Endothelial cell of umbilical vein (primary cell): Measurements from ENCODE around the gene ZNF280D. TPM values are rescaled to one million over a fixed set of nuclear protein-coding genes. Genes with fewer than 3 reads are reported as not detected.

ENCODE experiments used
- BruUV-seq: library from RNA; stranded (reverse); fragments of 400-500 nt; replicated peaks from 2 replicates; lab custom pipeline; 2021; lab: Mats Ljungman, UMichigan
- CTCF ChIA-PET: fragments of 300-600, 350-600 bp; sonication (Branson Sonifier 250); formaldehyde crosslinking; loops from one replicate; lab custom pipeline; 2021; ENCODE audit warnings: antibody characterized with exemption, inconsistent platforms; lab: Charles Lee
- POLR2A ChIA-PET: fragments of 300-600, 350-600 bp; sonication (Branson Sonifier 250); formaldehyde crosslinking; loops from one replicate; lab custom pipeline; 2021; ENCODE audit warnings: antibody characterized with exemption, inconsistent platforms; lab: Charles Lee
- DNase-seq: peaks from one replicate; pipeline ENCODE4 v3.0.0-alpha.2; 2011; ENCODE audit warnings: low read depth, low spot score
- FAIRE-seq: peaks from 2 replicates; lab custom pipeline; 2011; peaks lifted over from hg19 to GRCh38; lab: Jason Lieb, UNC
- H2AFZ ChIP-seq: 2 replicates; pipeline ENCODE4 v1.6.0; 2012; ENCODE audit warnings: low read depth, low read length, control low read depth, inconsistent platforms
- H3K27ac ChIP-seq: 2 replicates; pipeline ENCODE4 v1.5.1; 2011; ENCODE audit warnings: low read depth, mild to moderate bottlenecking, control low read depth, low read length, moderate library complexity; ENCODE audit not compliant: insufficient read depth
- H3K27me3 ChIP-seq, 2 experiments: 2 replicates each; pipeline versions ENCODE4 v1.6.0 to v1.6.1; 2011; ENCODE audit warnings: low read length in 2 of 2, mixed read lengths in 1 of 2; ENCODE audit not compliant: control insufficient read depth in 2 of 2, insufficient read depth in 2 of 2
- H3K36me3 ChIP-seq, 2 experiments: 2 replicates in 1 of 2; 3 replicates in 1 of 2; pipeline ENCODE4 v1.5.1; 2011; ENCODE audit warnings: low read length in 2 of 2, mild to moderate bottlenecking in 1 of 2, moderate library complexity in 1 of 2; ENCODE audit not compliant: control insufficient read depth in 2 of 2, insufficient read depth in 2 of 2; ENCODE audit errors: extremely low read depth in 1 of 2
- H3K4me1 ChIP-seq: 3 replicates; pipeline ENCODE4 v1.5.1; 2011; ENCODE audit warnings: mild to moderate bottlenecking, low read length; ENCODE audit not compliant: control insufficient read depth, insufficient read depth; ENCODE audit errors: extremely low read depth
- H3K4me2 ChIP-seq: 2 replicates; pipeline ENCODE4 v1.6.1; 2011; ENCODE audit warnings: low read length, control low read depth, mixed read lengths; ENCODE audit not compliant: insufficient read depth
- H3K4me3 ChIP-seq, 3 experiments: fragments of 200-600 bp in 1 of 3; sonication (generic), shearing (Covaris generic) in 1 of 3; replicated peaks in 1 of 3; 2 replicates each; pipeline ENCODE4 v1.5.1; 2011 to 2016; ENCODE audit warnings: control low read depth in 3 of 3, low read length in 3 of 3, mild to moderate bottlenecking in 2 of 3, inconsistent platforms in 1 of 3, low read depth in 1 of 3, moderate library complexity in 1 of 3; ENCODE audit not compliant: insufficient read depth in 1 of 3
- H3K79me2 ChIP-seq: 2 replicates; pipeline ENCODE4 v1.6.0; 2012; ENCODE audit warnings: low read length, inconsistent platforms; ENCODE audit not compliant: control insufficient read depth, insufficient read depth
- H3K9ac ChIP-seq: replicated peaks from 2 replicates; pipeline ENCODE3; 2011; ENCODE audit warnings: low read length, control low read depth; ENCODE audit not compliant: insufficient read depth; ENCODE audit errors: extremely low read depth
- H3K9me1 ChIP-seq: replicated peaks from 3 replicates; pipeline ENCODE4 v1.6.0; 2011; ENCODE audit warnings: mild to moderate bottlenecking, low read length; ENCODE audit not compliant: control insufficient read depth, insufficient read depth; ENCODE audit errors: extremely low read depth
- H3K9me3 ChIP-seq: replicated peaks from 2 replicates; pipeline ENCODE4 v1.5.1; 2012; ENCODE audit warnings: low read length, inconsistent platforms; ENCODE audit not compliant: control insufficient read depth, insufficient read depth
- H4K20me1 ChIP-seq: replicated peaks from 2 replicates; pipeline ENCODE3; 2011; ENCODE audit warnings: mild to moderate bottlenecking, low read length; ENCODE audit not compliant: control insufficient read depth, insufficient read depth; ENCODE audit errors: extremely low read depth
- CTCF ChIP-seq, 2 donors: IDR thresholded peaks; 1 replicate in 1 of 2; 2 replicates in 1 of 2; pipeline ENCODE4 v1.5.1; 2011; ENCODE audit warnings: low read length in 2 of 2, mild to moderate bottlenecking in 2 of 2, moderate library complexity in 2 of 2, control low read depth in 1 of 2, inconsistent platforms in 1 of 2, low read depth in 1 of 2; ENCODE audit not compliant: insufficient read depth in 1 of 2; ENCODE audit errors: extremely low read depth in 1 of 2
- EZH2 ChIP-seq: IDR thresholded peaks from 2 replicates; pipeline ENCODE4 v1.6.1; 2012; ENCODE audit warnings: borderline replicate concordance, low read depth, mild to moderate bottlenecking, moderate library complexity, low read length, inconsistent platforms; ENCODE audit not compliant: severe bottlenecking
- FOS ChIP-seq: IDR thresholded peaks from 2 replicates; pipeline ENCODE4 v1.6.1; 2011; ENCODE audit warnings: mild to moderate bottlenecking, low read length, moderate library complexity, borderline replicate concordance; ENCODE audit not compliant: insufficient read depth
- GATA2 ChIP-seq: IDR thresholded peaks from 2 replicates; pipeline ENCODE4 v1.7.0; 2011; ENCODE audit warnings: low read depth, mild to moderate bottlenecking, moderate library complexity, mixed read lengths, low read length; ENCODE audit not compliant: insufficient read length, insufficient read depth
- JUN ChIP-seq: IDR thresholded peaks from 2 replicates; pipeline ENCODE4 v1.6.1; 2011; ENCODE audit warnings: borderline replicate concordance, low read depth; ENCODE audit not compliant: insufficient read length, insufficient read depth
- MAX ChIP-seq: IDR thresholded peaks from 2 replicates; pipeline ENCODE4 v1.6.1; 2011; ENCODE audit not compliant: insufficient read depth, insufficient read length
- MYC ChIP-seq: IDR thresholded peaks from one replicate; pipeline ENCODE4 v1.6.1; 2011; ENCODE audit warnings: mild to moderate bottlenecking, low read depth, low read length
- POLR2A ChIP-seq: IDR thresholded peaks from 2 replicates; pipeline ENCODE4 v1.6.1; 2012; ENCODE audit warnings: low read depth, mild to moderate bottlenecking, control low read depth, low read length
- POLR2AphosphoS5 ChIP-seq: IDR thresholded peaks from 2 replicates; pipeline ENCODE4 v1.6.1; 2012; ENCODE audit warnings: low read depth, mild to moderate bottlenecking, control low read depth, low read length, moderate library complexity; ENCODE audit not compliant: insufficient read depth
- dilution Hi-C: fragments of 300-500 bp; cut with MboI; formaldehyde crosslinking; loops from one replicate; pipeline ENCODE4 v1.15.0; 2019; ENCODE audit warnings: low sequenced_read_pairs; ENCODE audit not compliant: extremely low pct_ligation_motif_present
- intact Hi-C: fragments of 100-400 bp; cut with micrococcal nuclease; formaldehyde crosslinking; loops from one replicate; pipeline ENCODE4 v1.10.0; 2022
- polyA plus RNA-seq, 4 experiments: library from polyadenylated mRNA; depleted of rRNA in 3 of 4; stranded (reverse) in 3 of 4; unstranded in 1 of 4; fragments of >200 nt; gene quantifications; 2 replicates each; pipeline versions ENCODE4 v1.2.1 to v1.2.3, GENCODE V29; 2011 to 2012; ENCODE audit warnings: missing spikeins in 1 of 4
- total RNA-seq: library from RNA; stranded (reverse); gene quantifications from 2 replicates; pipeline ENCODE4 v1.2.3, GENCODE V29; 2021

ZNF280D gene
- total and polyA plus RNA-seq, 2 donors (not counting 3 experiments of a cell fraction or from before 2014, with no cell fraction given), result 9.6 to 42.1 TPM

- no peaks in the 10 kb centered on the region for H3K9me3 ChIP-seq
- H3K79me2 ChIP-seq, result peaks cover 1% of the 10 kb centered on the region
- H3K27me3 ChIP-seq, result no peaks in the 10 kb centered on the region
- no peak overlapping the region for H3K27ac ChIP-seq
- no peaks in the 10 kb centered on the region for H3K9me1 ChIP-seq
- H2AFZ ChIP-seq, result no peak overlapping the region
- DNase-seq (peak; percentile 43), FAIRE-seq (no peak)
- BruUV-seq, result no TSS peak
- H4K20me1 ChIP-seq, result no peaks in the 10 kb centered on the region
- peaks cover 14% of the 10 kb centered on the region for H3K4me1 ChIP-seq
- no peak overlapping the region for H3K9ac ChIP-seq
- intact Hi-C loops (loop anchor here (10.0 kb wide), 1 partner anchor 397 kb away; no protein-coding TSS in a partner anchor), dilution Hi-C loops (no loop called here)
- no peak overlapping the region for H3K4me2 ChIP-seq
- TF ChIP-seq FOS (no peak), EZH2 (no peak), JUN (no peak), POLR2A (no peak), MAX (no peak)
- no peak overlapping the region for H3K4me3 ChIP-seq
- no peaks in the 10 kb centered on the region for H3K36me3 ChIP-seq
- CTCF ChIA-PET, result interaction anchor here (1.6 kb wide), 1 partner anchor 8 kb away, joined by 6 read pairs; no protein-coding TSS in a partner anchor
- POLR2A ChIA-PET, result no interaction called here
These were observed 4.5 kb upstream of the ZNF280D start for GRCh38 chr15:56737791-56738190.

- Histone ChIP-seq H3K27ac (no peak overlapping the region), H3K4me2 (no peak overlapping the region), H3K9ac (no peak overlapping the region), H3K36me3 (no peaks in the 10 kb centered on the region), H3K4me1 (peaks cover 19% of the 10 kb centered on the region), H4K20me1 (no peaks in the 10 kb centered on the region), H3K4me3 (no peak overlapping the region), H2AFZ (no peak overlapping the region), H3K9me1 (no peaks in the 10 kb centered on the region), H3K27me3 (no peaks in the 10 kb centered on the region), H3K79me2 (peaks cover 8% of the 10 kb centered on the region), H3K9me3 (no peaks in the 10 kb centered on the region)
- POLR2A ChIA-PET, result interaction anchor here (0.6 kb wide), 1 partner anchor 267 kb away, joined by 3 read pairs; no protein-coding TSS in a partner anchor
- intact Hi-C loops, result loop anchor here (10.0 kb wide), 1 partner anchor 398 kb away; no protein-coding TSS in a partner anchor
- peak; percentile 65 for DNase-seq
- dilution Hi-C loops, result no loop called here
- FAIRE-seq, result peak; percentile 59
- TF ChIP-seq MAX (no peak), GATA2 (no peak), EZH2 (no peak), CTCF (IDR thresholded peaks at IDR 0.05; ENCODE audit: extremely low read depth in 1 of 2, insufficient read depth in 1 of 2, low read depth in 1 of 2, low read length in 2 of 2) (no peak), FOS (peak; percentile 7), MYC (no peak), POLR2A (no peak), POLR2AphosphoS5 (no peak), JUN (peak; percentile 12)
- CTCF ChIA-PET, result interaction anchor here (1.1 to 1.6 kb wide), 2 partner anchors 9 to 69 kb away, joined by 4 to 6 read pairs; no protein-coding TSS in a partner anchor
- no TSS peak for BruUV-seq
These were observed 3.8 kb upstream of the ZNF280D start for GRCh38 chr15:56736881-56737707.
